HCT116 (cell line): ENCODE measurements around the gene OCA2. TPM values are rescaled to one million over a fixed set of nuclear protein-coding genes. Genes with fewer than 3 reads are reported as not detected.

Source experiments
- ATAC-seq: fragments of 200-7000 bp; cut with Tn5 transposase; 2 replicates; pipeline ENCODE4 v1.9.1; 2020; ENCODE audit warnings: mild to moderate bottlenecking, moderate library complexity
- BruUV-seq: library from RNA; stranded (reverse); fragments of 400-500 nt; replicated peaks from 2 replicates; lab custom pipeline; 2021; lab: Mats Ljungman, UMichigan
- CTCF ChIA-PET: fragments of 300-600 bp; sonication (Branson Sonifier 250); formaldehyde crosslinking; loops from one replicate; lab custom pipeline; 2021; ENCODE audit warnings: antibody characterized with exemption; lab: Charles Lee
- POLR2A ChIA-PET: fragments of 300-600, 350-600 bp; sonication (Branson Sonifier 250); formaldehyde crosslinking; loops from one replicate; lab custom pipeline; 2021; ENCODE audit warnings: antibody characterized with exemption; lab: Charles Lee
- RAD21 ChIA-PET, 2 experiments: fragments of 300-600 bp; sonication (Branson Sonifier 250); formaldehyde crosslinking; loops; one replicate each; lab custom pipeline; 2023; ENCODE audit warnings: low total read pairs in 2 of 2; ENCODE audit not compliant: uncharacterized antibody in 2 of 2, unreplicated experiment in 2 of 2, low non-redundant PET in 1 of 2; lab: Charles Lee
- DNase-seq: peaks from one replicate; pipeline ENCODE4 v3.0.0-alpha.2; 2010; ENCODE audit warnings: low read depth, low spot score
- H2AFZ ChIP-seq: fragments of 200-600 bp; shearing (Covaris generic), sonication (generic); 2 replicates; pipeline ENCODE4 v1.6.1; 2017; ENCODE audit warnings: low read depth, mixed run types, mixed read lengths, antibody characterized with exemption, low read length; ENCODE audit not compliant: poor library complexity, severe bottlenecking
- H3K27ac ChIP-seq: 2 replicates; pipeline ENCODE4 v1.5.1; 2012; ENCODE audit warnings: low read depth, low read length
- H3K27me3 ChIP-seq: fragments of 200-600 bp; sonication (generic); 2 replicates; pipeline ENCODE4 v1.6.1; 2016; ENCODE audit warnings: mixed run types, low read length, mixed read lengths; ENCODE audit not compliant: insufficient read depth
- H3K36me3 ChIP-seq, 2 experiments: fragments of 200-500 bp in 1 of 2; fragments of 200-600 bp in 1 of 2; sonication (Bioruptor generic) in 1 of 2; sonication (generic) in 1 of 2; 2 replicates each; pipeline versions ENCODE4 v1.5.1 to v1.6.1; 2014 to 2016; ENCODE audit warnings: low read length in 2 of 2, inconsistent platforms in 1 of 2, mixed read lengths in 1 of 2, mixed run types in 1 of 2; ENCODE audit not compliant: insufficient read depth in 2 of 2, control insufficient read depth in 1 of 2
- H3K4me1 ChIP-seq, 2 experiments: fragments of 200-600 bp in 1 of 2; sonication (generic) in 1 of 2; 2 replicates each; pipeline versions ENCODE4 v1.5.1 to v1.6.1; 2012 to 2017; ENCODE audit warnings: low read length in 2 of 2, inconsistent platforms in 1 of 2, mild to moderate bottlenecking in 1 of 2, mixed read lengths in 1 of 2, mixed run types in 1 of 2, moderate library complexity in 1 of 2; ENCODE audit not compliant: insufficient read depth in 2 of 2, control insufficient read depth in 1 of 2
- H3K4me2 ChIP-seq: fragments of 200-600 bp; sonication (generic); 2 replicates; pipeline ENCODE4 v1.6.1; 2017; ENCODE audit warnings: mixed run types, low read length, mixed read lengths
- H3K4me3 ChIP-seq, 2 experiments: fragments of 200-600 bp in 1 of 2; sonication (generic) in 1 of 2; replicated peaks in 1 of 2; 2 replicates each; pipeline ENCODE4 v1.5.1; 2011 to 2016; ENCODE audit warnings: low read length in 2 of 2, control low read depth in 1 of 2, low read depth in 1 of 2, mild to moderate bottlenecking in 1 of 2, mixed read lengths in 1 of 2, mixed run types in 1 of 2
- H3K79me2 ChIP-seq: fragments of 200-600 bp; sonication (generic); 2 replicates; pipeline ENCODE4 v1.6.1; 2017; ENCODE audit warnings: mild to moderate bottlenecking, mixed run types, low read length, moderate library complexity, mixed read lengths; ENCODE audit not compliant: insufficient read depth
- H3K9ac ChIP-seq: fragments of 200-600 bp; sonication (generic); 2 replicates; pipeline ENCODE4 v1.6.1; 2016; ENCODE audit warnings: low read length, mixed read lengths
- H3K9me2 ChIP-seq: fragments of 200-600 bp; sonication (generic), shearing (Covaris generic); 2 replicates; pipeline ENCODE4 v1.6.1; 2017; ENCODE audit warnings: mixed run types, mild to moderate bottlenecking, moderate library complexity; ENCODE audit not compliant: insufficient read depth
- H3K9me3 ChIP-seq, 2 experiments: fragments of 200-500 bp in 1 of 2; fragments of 200-600 bp in 1 of 2; sonication (Bioruptor generic) in 1 of 2; sonication (generic) in 1 of 2; 2 replicates each; pipeline ENCODE4 v1.6.1; 2014 to 2017; ENCODE audit warnings: low read length in 2 of 2, mixed read lengths in 2 of 2, inconsistent platforms in 1 of 2, low read depth in 1 of 2, mild to moderate bottlenecking in 1 of 2, mixed run types in 1 of 2, moderate library complexity in 1 of 2; ENCODE audit not compliant: control insufficient read depth in 1 of 2, insufficient read depth in 1 of 2
- H4K20me1 ChIP-seq: fragments of 200-600 bp; sonication (generic), shearing (Covaris generic); 2 replicates; pipeline ENCODE4 v1.6.1; 2017; ENCODE audit warnings: mixed run types, mild to moderate bottlenecking, moderate library complexity; ENCODE audit not compliant: insufficient read depth
- CBX3 ChIP-seq: IDR thresholded peaks from 2 replicates; pipeline ENCODE4 v1.6.1; 2012; ENCODE audit warnings: low read depth
- CEBPB ChIP-seq: IDR thresholded peaks from 2 replicates; pipeline ENCODE4 v1.6.1; 2012; ENCODE audit warnings: low read depth
- ELF1 ChIP-seq: IDR thresholded peaks from 2 replicates; pipeline ENCODE4 v1.6.1; 2012; ENCODE audit warnings: low read depth, borderline replicate concordance
- EZH2 ChIP-seq: fragments of 200-600 bp; sonication (generic); IDR thresholded peaks from 2 replicates; pipeline ENCODE4 v1.6.1; 2017; ENCODE audit warnings: antibody characterized with exemption, mixed run types
- EZH2phosphoT487 ChIP-seq: fragments of 200-600 bp; IDR thresholded peaks from 2 replicates; pipeline ENCODE4 v1.6.1; 2018; ENCODE audit warnings: antibody characterized with exemption, borderline replicate concordance
- FOSL1 ChIP-seq: IDR thresholded peaks from 2 replicates; pipeline ENCODE4 v1.6.1; 2012; ENCODE audit warnings: low read depth
- JUND ChIP-seq: IDR thresholded peaks from 2 replicates; pipeline ENCODE4 v1.6.1; 2012
- MAX ChIP-seq: IDR thresholded peaks from 2 replicates; pipeline ENCODE4 v1.6.1; 2012
- POLR2A ChIP-seq: IDR thresholded peaks from 2 replicates; pipeline ENCODE4 v1.7.0; 2011; ENCODE audit warnings: borderline replicate concordance; ENCODE audit not compliant: insufficient read depth, insufficient read length; ENCODE audit errors: extremely low read depth
- POLR2AphosphoS5 ChIP-seq: IDR thresholded peaks from 2 replicates; pipeline ENCODE4 v1.6.1; 2011; ENCODE audit warnings: mild to moderate bottlenecking, low read depth, low read length, moderate library complexity
- RAD21 ChIP-seq: IDR thresholded peaks from 2 replicates; pipeline ENCODE4 v1.6.1; 2012; ENCODE audit warnings: low read depth, mild to moderate bottlenecking
- SIN3A ChIP-seq: IDR thresholded peaks from 2 replicates; pipeline ENCODE4 v1.6.1; 2012; ENCODE audit warnings: low read depth
- SP1 ChIP-seq: IDR thresholded peaks from 2 replicates; pipeline ENCODE4 v1.6.1; 2012; ENCODE audit warnings: low read depth
- TCF7L2 ChIP-seq: IDR thresholded peaks from 2 replicates; pipeline ENCODE4 v1.7.0; 2011; ENCODE audit warnings: borderline replicate concordance, inconsistent platforms; ENCODE audit not compliant: insufficient read depth, insufficient read length; ENCODE audit errors: extremely low read depth
- ZBTB33 ChIP-seq: IDR thresholded peaks from 2 replicates; pipeline ENCODE4 v1.6.1; 2011; ENCODE audit warnings: mild to moderate bottlenecking, low read length, moderate library complexity; ENCODE audit not compliant: insufficient replicate concordance; ENCODE audit errors: extremely low read depth
- ZFX ChIP-seq: fragments of 450-650 bp; IDR thresholded peaks from 2 replicates; pipeline ENCODE4 v1.6.1; 2017
- ZNF274 ChIP-seq: fragments of 200-500 bp; sonication (Bioruptor generic); IDR thresholded peaks from 2 replicates; pipeline ENCODE4 v1.6.1; 2014; ENCODE audit warnings: mild to moderate bottlenecking, low read depth, low read length, inconsistent platforms
- intact Hi-C: fragments of 100-400 bp; cut with micrococcal nuclease; formaldehyde crosslinking; loops from 2 replicates; pipeline ENCODE4 v1.10.0; 2022
- total RNA-seq: library from RNA; stranded (reverse); gene quantifications from one replicate; pipeline ENCODE4 v1.2.1, GENCODE V29; 2021; ENCODE audit not compliant: unreplicated experiment
- TF ChIP-seq, protein P1 (sequence below): IDR thresholded peaks from 2 replicates; pipeline ENCODE4 v1.6.1; 2012; ENCODE audit warnings: low read depth
- TF ChIP-seq, protein P2 (sequence below): IDR thresholded peaks from 2 replicates; pipeline ENCODE4 v1.6.1; 2012

Gene OCA2
- total RNA-seq, 1 experiment from 2014 or later, result not detected

DNA sequence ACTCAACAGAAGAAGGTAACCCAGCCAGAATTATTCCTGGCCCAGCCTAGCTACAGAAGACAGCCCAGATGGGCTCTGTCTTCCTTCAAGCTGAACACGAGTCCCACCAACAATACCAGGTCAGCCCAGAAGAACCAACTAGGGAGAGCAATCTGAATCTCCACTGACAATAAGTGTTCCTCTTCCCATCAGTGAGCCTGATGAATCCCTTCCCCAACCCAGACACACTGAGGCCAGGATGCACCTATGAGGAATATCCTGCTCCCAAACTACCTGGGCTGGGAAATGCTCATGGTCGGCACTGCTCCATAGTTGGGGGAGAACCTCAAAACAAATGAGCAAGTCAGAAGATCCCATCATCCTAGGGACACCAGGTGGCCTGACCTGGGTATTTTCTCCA is 351.1 kb downstream of the OCA2 start:
- no peak for DNase-seq
- intact Hi-C loops, result no loop called here
- ChIA-PET CTCF (no interaction called here), POLR2A (no interaction called here), RAD21 (no interaction called here)
- no peaks in the 10 kb centered on the region for H3K27me3 ChIP-seq
- no peaks in the 10 kb centered on the region for H3K36me3 ChIP-seq
- H3K4me2 ChIP-seq, result no peak overlapping the region
- no peaks in the 10 kb centered on the region for H3K4me1 ChIP-seq
- TF ChIP-seq CBX3 (no peak), POLR2A (no peak), CEBPB (no peak), ELF1 (no peak), EZH2 (no peak), TCF7L2 (no peak), ZFX (no peak), MAX (no peak), EZH2phosphoT487 (no peak), SIN3A (no peak), ZNF274 (no peak), ZBTB33 (no peak), JUND (no peak), POLR2AphosphoS5 (no peak), FOSL1 (no peak), SP1 (no peak), RAD21 (no peak)
- TF ChIP-seq, protein P1, sequence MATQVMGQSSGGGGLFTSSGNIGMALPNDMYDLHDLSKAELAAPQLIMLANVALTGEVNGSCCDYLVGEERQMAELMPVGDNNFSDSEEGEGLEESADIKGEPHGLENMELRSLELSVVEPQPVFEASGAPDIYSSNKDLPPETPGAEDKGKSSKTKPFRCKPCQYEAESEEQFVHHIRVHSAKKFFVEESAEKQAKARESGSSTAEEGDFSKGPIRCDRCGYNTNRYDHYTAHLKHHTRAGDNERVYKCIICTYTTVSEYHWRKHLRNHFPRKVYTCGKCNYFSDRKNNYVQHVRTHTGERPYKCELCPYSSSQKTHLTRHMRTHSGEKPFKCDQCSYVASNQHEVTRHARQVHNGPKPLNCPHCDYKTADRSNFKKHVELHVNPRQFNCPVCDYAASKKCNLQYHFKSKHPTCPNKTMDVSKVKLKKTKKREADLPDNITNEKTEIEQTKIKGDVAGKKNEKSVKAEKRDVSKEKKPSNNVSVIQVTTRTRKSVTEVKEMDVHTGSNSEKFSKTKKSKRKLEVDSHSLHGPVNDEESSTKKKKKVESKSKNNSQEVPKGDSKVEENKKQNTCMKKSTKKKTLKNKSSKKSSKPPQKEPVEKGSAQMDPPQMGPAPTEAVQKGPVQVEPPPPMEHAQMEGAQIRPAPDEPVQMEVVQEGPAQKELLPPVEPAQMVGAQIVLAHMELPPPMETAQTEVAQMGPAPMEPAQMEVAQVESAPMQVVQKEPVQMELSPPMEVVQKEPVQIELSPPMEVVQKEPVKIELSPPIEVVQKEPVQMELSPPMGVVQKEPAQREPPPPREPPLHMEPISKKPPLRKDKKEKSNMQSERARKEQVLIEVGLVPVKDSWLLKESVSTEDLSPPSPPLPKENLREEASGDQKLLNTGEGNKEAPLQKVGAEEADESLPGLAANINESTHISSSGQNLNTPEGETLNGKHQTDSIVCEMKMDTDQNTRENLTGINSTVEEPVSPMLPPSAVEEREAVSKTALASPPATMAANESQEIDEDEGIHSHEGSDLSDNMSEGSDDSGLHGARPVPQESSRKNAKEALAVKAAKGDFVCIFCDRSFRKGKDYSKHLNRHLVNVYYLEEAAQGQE, result no peak
- TF ChIP-seq, protein P2, sequence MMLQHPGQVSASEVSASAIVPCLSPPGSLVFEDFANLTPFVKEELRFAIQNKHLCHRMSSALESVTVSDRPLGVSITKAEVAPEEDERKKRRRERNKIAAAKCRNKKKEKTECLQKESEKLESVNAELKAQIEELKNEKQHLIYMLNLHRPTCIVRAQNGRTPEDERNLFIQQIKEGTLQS, result no peak
- H3K9me3 ChIP-seq, result peaks cover 19 to 44% of the 10 kb centered on the region in 2 experiments; a peak in 2 of 4 replicates
- no TSS peak for BruUV-seq
- H3K9me2 ChIP-seq, result no peaks in the 10 kb centered on the region
- no peaks in the 10 kb centered on the region for H3K79me2 ChIP-seq
- H3K9ac ChIP-seq, result no peak overlapping the region
- H3K4me3 ChIP-seq, result no peak overlapping the region
- ATAC-seq, result no peak
- no peak overlapping the region for H2AFZ ChIP-seq
- H4K20me1 ChIP-seq, result no peaks in the 10 kb centered on the region
- H3K27ac ChIP-seq, result no peak overlapping the region
